A673 (cell line): Measurements from ENCODE around the gene SLCO2A1.

Experiments
- CTCF ChIP-seq: fragments of 300-800, 200-600 bp; sonication (generic); conservative IDR thresholded peaks from 2 replicates; pipeline ENCODE4 v1.5.1; 2017; ENCODE audit warnings: low read depth, mild to moderate bottlenecking, antibody characterized with exemption, low read length, moderate library complexity, mixed read lengths
- EZH2 ChIP-seq: fragments of 200-600 bp; sonication (generic); IDR thresholded peaks from 2 replicates; pipeline ENCODE4 v1.6.1; 2017; ENCODE audit warnings: borderline replicate concordance, low read depth, mild to moderate bottlenecking, mixed read lengths, antibody characterized with exemption, low read length; ENCODE audit not compliant: poor library complexity, severe bottlenecking

GRCh38 chr3:133940536-133940935, 89.2 kb downstream of the SLCO2A1 start:
- TF ChIP-seq EZH2 (no peak), CTCF (no peak)
